ENCODE results near the gene VPS13D.

DNA sequence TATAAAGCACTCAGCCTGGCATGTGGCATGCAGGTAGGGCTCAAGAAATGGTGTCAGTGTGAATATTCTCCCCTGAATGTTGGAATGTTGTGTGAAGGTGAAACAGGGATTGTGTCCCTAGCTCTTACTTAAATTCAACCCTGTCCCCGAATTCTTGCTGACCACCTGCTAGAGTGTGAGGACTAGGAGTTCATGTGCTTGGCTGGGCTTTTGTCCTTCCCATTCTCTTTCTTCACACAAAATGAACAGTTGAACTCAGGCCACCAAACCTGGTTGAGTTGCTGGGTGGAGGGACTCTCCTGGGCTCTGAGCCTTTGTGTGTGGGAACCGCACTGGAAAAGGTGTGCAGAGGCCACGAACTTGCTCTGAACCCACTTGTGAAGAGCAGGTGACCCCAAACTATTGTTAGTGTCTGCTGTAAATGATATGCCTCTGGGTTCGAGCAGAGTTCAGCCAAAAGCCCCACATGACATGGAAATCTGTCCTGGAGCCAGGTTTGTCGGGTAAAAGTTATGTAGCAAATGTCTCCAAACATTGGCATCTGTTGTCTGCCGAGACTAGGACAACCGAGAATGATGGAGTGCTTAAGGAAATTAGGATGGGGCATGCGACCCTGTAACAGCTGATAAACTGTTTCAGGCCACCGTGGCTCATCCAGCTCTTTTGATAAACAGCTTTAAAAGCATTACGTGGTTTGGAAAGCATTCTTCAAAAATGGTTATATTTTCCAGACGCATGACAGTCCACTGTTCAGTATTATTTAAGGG is 243.9 kb downstream of the VPS13D start:
- TF ChIP-seq, protein P1, sequence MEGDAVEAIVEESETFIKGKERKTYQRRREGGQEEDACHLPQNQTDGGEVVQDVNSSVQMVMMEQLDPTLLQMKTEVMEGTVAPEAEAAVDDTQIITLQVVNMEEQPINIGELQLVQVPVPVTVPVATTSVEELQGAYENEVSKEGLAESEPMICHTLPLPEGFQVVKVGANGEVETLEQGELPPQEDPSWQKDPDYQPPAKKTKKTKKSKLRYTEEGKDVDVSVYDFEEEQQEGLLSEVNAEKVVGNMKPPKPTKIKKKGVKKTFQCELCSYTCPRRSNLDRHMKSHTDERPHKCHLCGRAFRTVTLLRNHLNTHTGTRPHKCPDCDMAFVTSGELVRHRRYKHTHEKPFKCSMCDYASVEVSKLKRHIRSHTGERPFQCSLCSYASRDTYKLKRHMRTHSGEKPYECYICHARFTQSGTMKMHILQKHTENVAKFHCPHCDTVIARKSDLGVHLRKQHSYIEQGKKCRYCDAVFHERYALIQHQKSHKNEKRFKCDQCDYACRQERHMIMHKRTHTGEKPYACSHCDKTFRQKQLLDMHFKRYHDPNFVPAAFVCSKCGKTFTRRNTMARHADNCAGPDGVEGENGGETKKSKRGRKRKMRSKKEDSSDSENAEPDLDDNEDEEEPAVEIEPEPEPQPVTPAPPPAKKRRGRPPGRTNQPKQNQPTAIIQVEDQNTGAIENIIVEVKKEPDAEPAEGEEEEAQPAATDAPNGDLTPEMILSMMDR (IDR thresholded peaks at IDR 0.05): no peak
- no peak for TF ChIP-seq POLR2AphosphoS5 (IDR thresholded peaks at IDR 0.05; ENCODE audit: low read depth, low read length)

Measured in Panc1 (cell line).